HG03064 (cell line): ENCODE measurements around the gene NT5DC2.

Experiments
- ATAC-seq: cut with Tn5 transposase; IDR thresholded peaks from one replicate; pipeline ENCODE4 v1.9.1; 2021; ENCODE audit warnings: low read depth; ENCODE audit not compliant: unreplicated experiment

The NT5DC2 gene

GRCh38 chr3:52513281-52513680 is 20.4 kb downstream of the NT5DC2 start:
- no peak for ATAC-seq

- ATAC-seq = no peak
Observed at GRCh38 chr3:52512727-52513126, 20.9 kb downstream of the NT5DC2 start.

- no peak for ATAC-seq
Observed at GRCh38 chr3:52512105-52512504, 21.6 kb downstream of the NT5DC2 start.

- ATAC-seq = no peak
Observed at GRCh38 chr3:52511509-52511908, 22.1 kb downstream of the NT5DC2 start.

GRCh38 chr3:52509753-52510328 is 23.8 kb downstream of the NT5DC2 start:
- ATAC-seq = no peak

- no peak for ATAC-seq
Observed at GRCh38 chr3:52507359-52507758, 26.3 kb downstream of the NT5DC2 start.

- ATAC-seq = no peak
Observed at GRCh38 chr3:52506266-52506966, 27.2 kb downstream of the NT5DC2 start.

GRCh38 chr3:52504977-52505376 is 28.7 kb downstream of the NT5DC2 start:
- ATAC-seq = no peak

GRCh38 chr3:52503788-52504424 is 29.8 kb downstream of the NT5DC2 start:
- no peak for ATAC-seq

- no peak for ATAC-seq
Observed at GRCh38 chr3:52502808-52503350, 30.8 kb downstream of the NT5DC2 start.

GRCh38 chr3:52502001-52502400 is 31.7 kb downstream of the NT5DC2 start:
- ATAC-seq = no peak

GRCh38 chr3:52501046-52501445 is 32.6 kb downstream of the NT5DC2 start:
- ATAC-seq = no peak

GRCh38 chr3:52498137-52499054 is 35.3 kb downstream of the NT5DC2 start:
- no peak for ATAC-seq

- no peak for ATAC-seq
Observed at GRCh38 chr3:52495777-52496602, 37.7 kb downstream of the NT5DC2 start.

- ATAC-seq = no peak
Observed at GRCh38 chr3:52494886-52495495, 38.7 kb downstream of the NT5DC2 start, which contains the start of gene STAB1. Gene STAB1, plus strand, starts transcription at chr3:52495338. Its CDS starts 76 bp downstream, at chr3:52495414.

GRCh38 chr3:52494445-52494844 is 39.2 kb downstream of the NT5DC2 start:
- ATAC-seq = no peak

GRCh38 chr3:52493232-52494017 is 40.2 kb downstream of the NT5DC2 start:
- no peak for ATAC-seq

- no peak for ATAC-seq
Observed at GRCh38 chr3:52492059-52492458, 41.6 kb downstream of the NT5DC2 start.
